Liver (tissue), 9 donors: ENCODE measurements around the gene TMEM263. TPM values are rescaled to one million over a fixed set of nuclear protein-coding genes. Genes with fewer than 3 reads are reported as not detected.

ENCODE experiments used
- DNase-seq: peaks from one replicate; pipeline ENCODE4 v3.0.0-alpha.2; 2017; ENCODE audit warnings: low spot score
- H3K27ac ChIP-seq, 2 donors: one replicate each; pipeline ENCODE4 v1.7.0; 2013; ENCODE audit warnings: inconsistent platforms in 2 of 2, low read length in 2 of 2, control low read depth in 1 of 2, low read depth in 1 of 2, mild to moderate bottlenecking in 1 of 2
- H3K27me3 ChIP-seq, 4 donors: one replicate each; pipeline versions ENCODE4 v1.6.1 to v1.7.0; 2013; ENCODE audit warnings: low read length in 3 of 4, inconsistent platforms in 1 of 4, mild to moderate bottlenecking in 1 of 4, moderate library complexity in 1 of 4; ENCODE audit not compliant: control insufficient read depth in 4 of 4, insufficient read depth in 4 of 4
- H3K36me3 ChIP-seq, 4 donors: one replicate each; pipeline versions ENCODE4 v1.6.1 to v1.7.0; 2013; ENCODE audit warnings: low read length in 3 of 4, mild to moderate bottlenecking in 3 of 4, low read depth in 1 of 4, moderate library complexity in 1 of 4; ENCODE audit not compliant: control insufficient read depth in 4 of 4, insufficient read depth in 3 of 4
- H3K4me1 ChIP-seq, 4 donors: one replicate each; pipeline versions ENCODE4 v1.6.1 to v1.7.0; 2013; ENCODE audit warnings: low read length in 3 of 4, mild to moderate bottlenecking in 3 of 4, moderate library complexity in 1 of 4; ENCODE audit not compliant: control insufficient read depth in 4 of 4, insufficient read depth in 4 of 4
- H3K4me3 ChIP-seq, 3 donors: one replicate each; pipeline versions ENCODE4 v1.6.1 to v1.7.0; 2013; ENCODE audit warnings: low read length in 3 of 3, control low read depth in 1 of 3, low read depth in 1 of 3, mild to moderate bottlenecking in 1 of 3
- H3K9ac ChIP-seq, 2 donors: one replicate each; pipeline ENCODE4 v1.7.0; 2013; ENCODE audit warnings: low read length in 2 of 2, mild to moderate bottlenecking in 2 of 2, moderate library complexity in 2 of 2, control low read depth in 1 of 2, low read depth in 1 of 2
- H3K9me3 ChIP-seq, 4 donors: one replicate each; pipeline versions ENCODE4 v1.6.1 to v1.7.0; 2013; ENCODE audit warnings: low read length in 3 of 4; ENCODE audit not compliant: control insufficient read depth in 4 of 4
- EGR1 ChIP-seq, 2 donors: IDR thresholded peaks; 2 replicates each; pipeline ENCODE4 v1.6.1; 2016 to 2018; ENCODE audit warnings: antibody characterized with exemption in 2 of 2, low read depth in 2 of 2
- FOXA1 ChIP-seq: IDR thresholded peaks from 2 replicates; pipeline ENCODE4 v1.6.1; 2016; ENCODE audit warnings: antibody characterized with exemption
- FOXA2 ChIP-seq: IDR thresholded peaks from 2 replicates; pipeline ENCODE4 v1.6.1; 2016; ENCODE audit warnings: antibody characterized with exemption
- GABPA ChIP-seq, 2 donors: IDR thresholded peaks in 1 of 2; conservative IDR thresholded peaks in 1 of 2; 2 replicates each; pipeline ENCODE4 v1.6.1; 2016; ENCODE audit warnings: antibody characterized with exemption in 2 of 2, mild to moderate bottlenecking in 1 of 2, moderate library complexity in 1 of 2
- HNF4A ChIP-seq, 2 donors: conservative IDR thresholded peaks; 2 replicates each; pipeline ENCODE4 v1.6.1; 2016; ENCODE audit warnings: antibody characterized with exemption in 2 of 2, mild to moderate bottlenecking in 2 of 2
- JUND ChIP-seq, 2 donors: IDR thresholded peaks; 2 replicates each; pipeline ENCODE4 v1.6.1; 2016; ENCODE audit warnings: antibody characterized with exemption in 2 of 2
- RAD21 ChIP-seq, 2 donors: IDR thresholded peaks; 2 replicates each; pipeline ENCODE4 v1.6.1; 2016; ENCODE audit warnings: antibody characterized with exemption in 2 of 2, mild to moderate bottlenecking in 2 of 2
- RXRA ChIP-seq, 2 donors: IDR thresholded peaks; 2 replicates each; pipeline ENCODE4 v1.6.1; 2017 to 2018; ENCODE audit warnings: antibody characterized with exemption in 2 of 2, mild to moderate bottlenecking in 1 of 2
- WGBS: extraction: QIAGEN DNeasy Blood & Tissue Kit; methylation state at CpG from one replicate; pipeline ENCODE4 v1.1.7; 2013; 5-methylcytosine and 5-hydroxymethylcytosine counted together
- polyA plus RNA-seq, 2 donors: library from polyadenylated mRNA; stranded (reverse) in 1 of 2; unstranded in 1 of 2; fragments of 200-250 nt in 1 of 2; fragments of >200 nt in 1 of 2; fragmentation: Nextera tagmentation in 1 of 2; extraction: Ambion mirVana in 1 of 2; gene quantifications; one replicate each; pipeline versions ENCODE4 v1.2.1 to v1.2.3, GENCODE V29; 2013 to 2015
- total RNA-seq, 2 donors: library from RNA; depleted of rRNA; stranded (reverse); fragments of >200 nt; gene quantifications; one replicate each; pipeline ENCODE4 v1.2.3, GENCODE V29; 2014
- TF ChIP-seq, protein P1 (sequence below): IDR thresholded peaks from 2 replicates; pipeline ENCODE4 v1.6.1; 2016; ENCODE audit warnings: antibody characterized with exemption
- TF ChIP-seq, protein P2 (sequence below): IDR thresholded peaks from 2 replicates; pipeline ENCODE4 v1.6.1; 2016; ENCODE audit warnings: antibody characterized with exemption
- TF ChIP-seq, protein P3 (sequence below): IDR thresholded peaks from 2 replicates; pipeline ENCODE4 v1.6.1; 2016; ENCODE audit warnings: antibody characterized with exemption, mild to moderate bottlenecking
- TF ChIP-seq, protein P4 (sequence below): IDR thresholded peaks from 2 replicates; pipeline ENCODE4 v1.6.1; 2016; ENCODE audit warnings: antibody characterized with exemption
- donor health status: healthy.
- donor health status: healthy.
- donor health status: healthy.
- donor health status: healthy.
- donor health status: healthy.

TMEM263 gene
- total and polyA plus RNA-seq, 4 donors, result 21.4 to 38.0 (median 21.9) TPM

DNA sequence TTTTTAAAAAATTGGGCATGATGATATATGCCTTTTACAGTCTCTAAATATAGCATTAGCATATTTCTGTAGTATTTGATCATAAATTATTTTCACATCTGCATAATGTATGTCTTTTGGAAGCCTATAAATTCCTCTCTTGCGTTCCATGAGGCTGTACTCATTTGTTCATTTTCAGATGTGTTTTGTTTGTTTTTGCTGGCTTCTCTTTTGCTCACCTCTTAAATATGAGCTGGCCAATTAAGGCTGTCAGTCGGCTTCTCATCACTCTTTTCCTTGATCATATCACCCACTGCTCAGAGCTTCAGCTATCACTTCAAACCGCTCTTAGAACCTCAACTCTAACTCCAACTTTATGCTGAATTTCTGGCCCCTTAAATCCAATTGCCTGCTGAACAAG lies 6.6 kb downstream of the TMEM263 start:
- Histone ChIP-seq H3K9me3 (no peaks in the 10 kb centered on the region), H3K36me3 (peaks cover 2 to 3% (median 3%) of the 10 kb centered on the region in 4 donors), H3K27ac (no peak overlapping the region), H3K4me1 (peaks cover 6 to 10% (median 7%) of the 10 kb centered on the region in 4 donors), H3K4me3 (no peak overlapping the region), H3K9ac (no peak overlapping the region), H3K27me3 (no peaks in the 10 kb centered on the region)
- WGBS, result 96% methylated on average over 3 of the region's 3 CpGs
- TF ChIP-seq GABPA (IDR thresholded peaks at IDR 0.05 in 1 of 2, conservative IDR thresholded peaks at IDR 0.05 in 1 of 2) (no peak), EGR1 (IDR thresholded peaks at IDR 0.05; ENCODE audit: low read depth in 2 of 2) (no peak), RXRA (IDR thresholded peaks at IDR 0.05) (no peak)
- TF ChIP-seq, protein P1, sequence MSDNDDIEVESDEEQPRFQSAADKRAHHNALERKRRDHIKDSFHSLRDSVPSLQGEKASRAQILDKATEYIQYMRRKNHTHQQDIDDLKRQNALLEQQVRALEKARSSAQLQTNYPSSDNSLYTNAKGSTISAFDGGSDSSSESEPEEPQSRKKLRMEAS, result no peak
- DNase-seq, result no peak

DNA sequence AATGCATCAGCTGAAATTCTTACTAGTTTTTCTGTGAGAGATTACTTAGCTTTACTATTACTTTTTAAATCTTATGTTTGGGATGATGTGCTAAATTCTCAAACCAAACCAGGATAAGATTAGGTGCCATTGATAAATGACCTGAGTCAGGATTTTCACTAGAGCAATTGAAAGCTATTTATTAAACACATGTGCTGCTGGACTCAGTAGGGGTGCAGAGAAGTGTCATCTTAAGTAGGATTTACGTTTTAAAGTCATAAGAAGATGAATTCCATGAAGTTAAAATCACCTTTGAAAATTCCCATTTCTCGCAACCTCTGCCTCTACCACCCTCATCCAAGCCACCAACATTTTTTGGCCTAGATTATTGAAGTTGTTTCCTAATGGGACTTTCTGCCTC lies 8.8 kb downstream of the TMEM263 start:
- H3K4me3 ChIP-seq, result no peak overlapping the region
- no peaks in the 10 kb centered on the region for H3K9me3 ChIP-seq
- H3K4me1 ChIP-seq, result peaks cover 0 to 7% (median 3%) of the 10 kb centered on the region in 4 donors
- peaks cover 2 to 12% (median 10%) of the 10 kb centered on the region in 4 donors for H3K36me3 ChIP-seq
- TF ChIP-seq FOXA2 (no peak), RAD21 (IDR thresholded peaks at IDR 0.05) (no peak), HNF4A (conservative IDR thresholded peaks at IDR 0.05) (no peak), JUND (IDR thresholded peaks at IDR 0.05) (no peak), RXRA (IDR thresholded peaks at IDR 0.05) (no peak), EGR1 (IDR thresholded peaks at IDR 0.05; ENCODE audit: low read depth in 2 of 2) (no peak), FOXA1 (no peak)
- TF ChIP-seq, protein P2, sequence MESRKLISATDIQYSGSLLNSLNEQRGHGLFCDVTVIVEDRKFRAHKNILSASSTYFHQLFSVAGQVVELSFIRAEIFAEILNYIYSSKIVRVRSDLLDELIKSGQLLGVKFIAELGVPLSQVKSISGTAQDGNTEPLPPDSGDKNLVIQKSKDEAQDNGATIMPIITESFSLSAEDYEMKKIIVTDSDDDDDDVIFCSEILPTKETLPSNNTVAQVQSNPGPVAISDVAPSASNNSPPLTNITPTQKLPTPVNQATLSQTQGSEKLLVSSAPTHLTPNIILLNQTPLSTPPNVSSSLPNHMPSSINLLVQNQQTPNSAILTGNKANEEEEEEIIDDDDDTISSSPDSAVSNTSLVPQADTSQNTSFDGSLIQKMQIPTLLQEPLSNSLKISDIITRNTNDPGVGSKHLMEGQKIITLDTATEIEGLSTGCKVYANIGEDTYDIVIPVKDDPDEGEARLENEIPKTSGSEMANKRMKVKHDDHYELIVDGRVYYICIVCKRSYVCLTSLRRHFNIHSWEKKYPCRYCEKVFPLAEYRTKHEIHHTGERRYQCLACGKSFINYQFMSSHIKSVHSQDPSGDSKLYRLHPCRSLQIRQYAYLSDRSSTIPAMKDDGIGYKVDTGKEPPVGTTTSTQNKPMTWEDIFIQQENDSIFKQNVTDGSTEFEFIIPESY, result no peak
- TF ChIP-seq, protein P3, sequence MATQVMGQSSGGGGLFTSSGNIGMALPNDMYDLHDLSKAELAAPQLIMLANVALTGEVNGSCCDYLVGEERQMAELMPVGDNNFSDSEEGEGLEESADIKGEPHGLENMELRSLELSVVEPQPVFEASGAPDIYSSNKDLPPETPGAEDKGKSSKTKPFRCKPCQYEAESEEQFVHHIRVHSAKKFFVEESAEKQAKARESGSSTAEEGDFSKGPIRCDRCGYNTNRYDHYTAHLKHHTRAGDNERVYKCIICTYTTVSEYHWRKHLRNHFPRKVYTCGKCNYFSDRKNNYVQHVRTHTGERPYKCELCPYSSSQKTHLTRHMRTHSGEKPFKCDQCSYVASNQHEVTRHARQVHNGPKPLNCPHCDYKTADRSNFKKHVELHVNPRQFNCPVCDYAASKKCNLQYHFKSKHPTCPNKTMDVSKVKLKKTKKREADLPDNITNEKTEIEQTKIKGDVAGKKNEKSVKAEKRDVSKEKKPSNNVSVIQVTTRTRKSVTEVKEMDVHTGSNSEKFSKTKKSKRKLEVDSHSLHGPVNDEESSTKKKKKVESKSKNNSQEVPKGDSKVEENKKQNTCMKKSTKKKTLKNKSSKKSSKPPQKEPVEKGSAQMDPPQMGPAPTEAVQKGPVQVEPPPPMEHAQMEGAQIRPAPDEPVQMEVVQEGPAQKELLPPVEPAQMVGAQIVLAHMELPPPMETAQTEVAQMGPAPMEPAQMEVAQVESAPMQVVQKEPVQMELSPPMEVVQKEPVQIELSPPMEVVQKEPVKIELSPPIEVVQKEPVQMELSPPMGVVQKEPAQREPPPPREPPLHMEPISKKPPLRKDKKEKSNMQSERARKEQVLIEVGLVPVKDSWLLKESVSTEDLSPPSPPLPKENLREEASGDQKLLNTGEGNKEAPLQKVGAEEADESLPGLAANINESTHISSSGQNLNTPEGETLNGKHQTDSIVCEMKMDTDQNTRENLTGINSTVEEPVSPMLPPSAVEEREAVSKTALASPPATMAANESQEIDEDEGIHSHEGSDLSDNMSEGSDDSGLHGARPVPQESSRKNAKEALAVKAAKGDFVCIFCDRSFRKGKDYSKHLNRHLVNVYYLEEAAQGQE, result no peak
- no peak overlapping the region for H3K27ac ChIP-seq
- DNase-seq, result no peak
- no peak overlapping the region for H3K9ac ChIP-seq
- no peaks in the 10 kb centered on the region for H3K27me3 ChIP-seq
- WGBS, result 95% methylated on average over 2 of the region's 2 CpGs

DNA sequence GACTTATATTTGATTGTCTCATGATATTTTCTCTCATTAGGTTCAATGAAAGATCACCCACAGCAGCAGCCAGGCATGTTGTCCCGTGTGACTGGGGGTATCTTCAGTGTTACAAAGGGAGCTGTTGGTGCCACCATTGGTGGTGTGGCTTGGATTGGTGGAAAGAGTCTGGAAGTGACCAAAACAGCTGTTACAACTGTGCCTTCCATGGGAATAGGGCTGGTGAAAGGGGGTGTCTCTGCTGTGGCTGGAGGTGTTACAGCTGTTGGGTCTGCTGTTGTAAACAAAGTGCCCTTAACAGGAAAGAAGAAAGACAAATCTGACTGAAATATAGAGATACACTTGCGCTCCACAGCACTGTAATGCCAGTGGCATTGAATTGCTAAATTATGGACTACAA lies 15.4 kb downstream of the TMEM263 start:
- 98% methylated on average over 2 of the region's 2 CpGs for WGBS
- TF ChIP-seq, protein P4, sequence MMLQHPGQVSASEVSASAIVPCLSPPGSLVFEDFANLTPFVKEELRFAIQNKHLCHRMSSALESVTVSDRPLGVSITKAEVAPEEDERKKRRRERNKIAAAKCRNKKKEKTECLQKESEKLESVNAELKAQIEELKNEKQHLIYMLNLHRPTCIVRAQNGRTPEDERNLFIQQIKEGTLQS, result no peak
- no peak overlapping the region for H3K27ac ChIP-seq
- H3K27me3 ChIP-seq, result no peaks in the 10 kb centered on the region
- H3K9ac ChIP-seq, result no peak overlapping the region
- H3K9me3 ChIP-seq, result no peaks in the 10 kb centered on the region
- DNase-seq, result no peak
- peaks cover 6 to 18% (median 16%) of the 10 kb centered on the region in 4 donors for H3K36me3 ChIP-seq
- peaks cover 8 to 23% (median 11%) of the 10 kb centered on the region in 4 donors for H3K4me1 ChIP-seq
- H3K4me3 ChIP-seq, result no peak overlapping the region
